Motor neuron (in vitro differentiated cells): Measurements from ENCODE around the gene PACRG. TPM values are rescaled to one million over a fixed set of nuclear protein-coding genes. Genes with fewer than 3 reads are reported as not detected.
A peak's percentile ranks its signal among the peaks of the same experiment; 100 is the strongest.

ENCODE experiments used
- ATAC-seq, 8 experiments: fragments of 200-7000 bp; cut with Tn5 transposase; replicated peaks in 6 of 8; 2 replicates each; pipeline ENCODE4 v1.8.0; 2021; ENCODE audit warnings: mild to moderate bottlenecking in 8 of 8, moderate library complexity in 8 of 8
- H3K27ac ChIP-seq, 2 donors: fragments of 250-450 bp; sonication (Bioruptor Pico); 2 replicates each; pipeline ENCODE4 v1.9.0; 2021; ENCODE audit warnings: antibody characterized with exemption in 2 of 2, mild to moderate bottlenecking in 2 of 2, moderate library complexity in 1 of 2
- H3K4me1 ChIP-seq, 2 donors: fragments of 250-450 bp; sonication (Bioruptor Pico); replicated peaks in 1 of 2; 2 replicates each; pipeline ENCODE4 v1.6.1; 2021; ENCODE audit warnings: antibody characterized with exemption in 2 of 2, mild to moderate bottlenecking in 2 of 2, moderate library complexity in 1 of 2
- H3K4me3 ChIP-seq, 5 donors: fragments of 250-450 bp; sonication (Bioruptor Pico); 2 replicates each; pipeline ENCODE4 v1.9.0; 2021; ENCODE audit warnings: antibody characterized with exemption in 5 of 5, mild to moderate bottlenecking in 5 of 5, moderate library complexity in 4 of 5
- WGBS, 10 experiments: fragments of 450-650 bp; shearing (Covaris generic); methylation state at CpG; one replicate each; pipeline ENCODE4 v1.0.0; 2022; 5-methylcytosine and 5-hydroxymethylcytosine counted together
- in situ Hi-C, 9 experiments: fragments of 400-800 bp; cut with MboI; loops; one replicate each; pipeline ENCODE4 v1.15.0; 2021; ENCODE audit warnings: low sequenced_read_pairs in 9 of 9, low pct_unique_long_range_greater_than_20kb in 2 of 9; ENCODE audit not compliant: unreplicated experiment in 9 of 9
- total RNA-seq, 8 experiments: library from RNA; unstranded; fragments of 300-600 nt; gene quantifications; 2 replicates each; pipeline versions ENCODE4 v1.2.3 to v1.2.4, GENCODE V29; 2022

The PACRG gene
- total RNA-seq, 8 experiments from 2014 or later = 4.7 to 47.9 (median 11.9) TPM; not detected in 3

GRCh38 chr6:163062790-163063189, 335.0 kb downstream of the PACRG start:
- no peak overlapping the region for H3K4me3 ChIP-seq
- 83 to 100% (median 97%) methylated on average over 1 to 2 of the region's 2 CpGs; no CpG with 5 or more reads in 6 of the 10 experiments for WGBS, 10 experiments
- no peak overlapping the region for H3K27ac ChIP-seq
- H3K4me1 ChIP-seq = peaks cover 0 to 24% of the 10 kb centered on the region in 2 donors
- in situ Hi-C loops = no loop called here
- no peak for ATAC-seq

GRCh38 chr6:163063561-163063960, 335.8 kb downstream of the PACRG start:
- in situ Hi-C loops = no loop called here
- peak in 3 of 8 experiments; percentile 21 to 45 (median 44) for ATAC-seq
- Histone ChIP-seq H3K27ac (no peak overlapping the region), H3K4me3 (no peak overlapping the region), H3K4me1 (peaks cover 0 to 24% of the 10 kb centered on the region in 2 donors)
- 68 to 100% (median 80%) methylated on average over 1 to 6 of the region's 6 CpGs for WGBS, 10 experiments

- peak in 7 of 8 experiments; percentile 27 to 82 (median 62) for ATAC-seq
- WGBS, 10 experiments = 60 to 95% (median 86%) methylated on average over 3 to 5 of the region's 5 CpGs; no CpG with 5 or more reads in 1 of the 10 experiments
- Histone ChIP-seq H3K27ac (no peak overlapping the region), H3K4me3 (no peak overlapping the region), H3K4me1 (peaks cover 0 to 24% of the 10 kb centered on the region in 2 donors)
- in situ Hi-C loops = no loop called here
Measured at GRCh38 chr6:163064397-163064796, 336.6 kb downstream of the PACRG start.

GRCh38 chr6:163066200-163066599, 338.4 kb downstream of the PACRG start:
- ATAC-seq = no peak
- in situ Hi-C loops = no loop called here
- Histone ChIP-seq H3K27ac (no peak overlapping the region), H3K4me1 (peaks cover 0 to 24% of the 10 kb centered on the region in 2 donors), H3K4me3 (no peak overlapping the region)
- WGBS, 10 experiments = 52 to 100% (median 98%) methylated on average over 1 to 3 of the region's 3 CpGs; no CpG with 5 or more reads in 2 of the 10 experiments

GRCh38 chr6:163077134-163077533, 349.4 kb downstream of the PACRG start:
- peak in 4 of 8 experiments; percentile 27 to 77 (median 56) for ATAC-seq
- in situ Hi-C loops = no loop called here
- Histone ChIP-seq H3K4me3 (no peak overlapping the region), H3K27ac (no peak overlapping the region), H3K4me1 (peaks cover 0 to 5% of the 10 kb centered on the region in 2 donors)
- WGBS, 10 experiments = 53 to 95% (median 85%) methylated on average over 3 to 8 of the region's 8 CpGs

- in situ Hi-C loops = no loop called here
- 45 to 97% (median 90%) methylated on average over 1 to 7 of the region's 7 CpGs; no CpG with 5 or more reads in 2 of the 10 experiments for WGBS, 10 experiments
- Histone ChIP-seq H3K4me3 (no peak overlapping the region), H3K4me1 (peaks cover 4 to 5% of the 10 kb centered on the region in 2 donors), H3K27ac (no peak overlapping the region)
- ATAC-seq = no peak
Measured at GRCh38 chr6:163078712-163079111, 350.9 kb downstream of the PACRG start.

GRCh38 chr6:163080228-163080627, 352.5 kb downstream of the PACRG start:
- H3K4me3 ChIP-seq = no peak overlapping the region
- in situ Hi-C loops = no loop called here
- WGBS, 10 experiments = 44 to 100% (median 92%) methylated on average over 1 to 5 of the region's 5 CpGs; no CpG with 5 or more reads in 2 of the 10 experiments
- ATAC-seq = no peak
- peaks cover 4 to 5% of the 10 kb centered on the region in 2 donors for H3K4me1 ChIP-seq
- H3K27ac ChIP-seq = no peak overlapping the region

GRCh38 chr6:163083141-163083540, 355.4 kb downstream of the PACRG start:
- Histone ChIP-seq H3K4me1 (peaks cover 0 to 14% of the 10 kb centered on the region in 2 donors), H3K27ac (no peak overlapping the region), H3K4me3 (no peak overlapping the region)
- 20 to 63% (median 41%) methylated on average over 2 to 3 of the region's 3 CpGs; no CpG with 5 or more reads in 3 of the 10 experiments for WGBS, 10 experiments
- in situ Hi-C loops = no loop called here
- no peak for ATAC-seq

GRCh38 chr6:163085426-163085825, 357.7 kb downstream of the PACRG start:
- Histone ChIP-seq H3K4me1 (peaks cover 0 to 14% of the 10 kb centered on the region in 2 donors), H3K4me3 (no peak overlapping the region), H3K27ac (no peak overlapping the region)
- WGBS, 10 experiments = 30 to 100% (median 50%) methylated on average over 1 to 5 of the region's 5 CpGs; no CpG with 5 or more reads in 4 of the 10 experiments
- in situ Hi-C loops = no loop called here
- ATAC-seq = peak in 1 of 8 experiments; percentile 39

- ATAC-seq = peak in 2 of 8 experiments; percentile 32 to 94
- Histone ChIP-seq H3K27ac (no peak overlapping the region), H3K4me1 (peaks cover 1 to 14% of the 10 kb centered on the region in 2 donors), H3K4me3 (no peak overlapping the region)
- in situ Hi-C loops = no loop called here
- WGBS, 10 experiments = 0 to 93% (median 83%) methylated on average over 1 to 7 of the region's 8 CpGs
Measured at GRCh38 chr6:163085861-163086623, 358.3 kb downstream of the PACRG start.

- WGBS, 10 experiments = 0 to 100% (median 100%) methylated on average over 1 of the region's 1 CpG; no CpG with 5 or more reads in 3 of the 10 experiments
- Histone ChIP-seq H3K4me3 (no peak overlapping the region), H3K27ac (no peak overlapping the region), H3K4me1 (peaks cover 2 to 14% of the 10 kb centered on the region in 2 donors)
- in situ Hi-C loops = no loop called here
- ATAC-seq = no peak
Measured at GRCh38 chr6:163086624-163086920, 358.8 kb downstream of the PACRG start.

- no peak for ATAC-seq
- no peak overlapping the region for H3K27ac ChIP-seq
- H3K4me3 ChIP-seq = no peak overlapping the region
- peaks cover 2 to 11% of the 10 kb centered on the region in 2 donors for H3K4me1 ChIP-seq
- in situ Hi-C loops = no loop called here
Measured at GRCh38 chr6:163087981-163088380, 360.2 kb downstream of the PACRG start.

GRCh38 chr6:163092876-163093275, 365.1 kb downstream of the PACRG start:
- in situ Hi-C loops = no loop called here
- ATAC-seq = no peak
- Histone ChIP-seq H3K27ac (no peak overlapping the region), H3K4me1 (peaks cover 0 to 2% of the 10 kb centered on the region in 2 donors), H3K4me3 (no peak overlapping the region)
- 20 to 100% (median 85%) methylated on average over 1 to 7 of the region's 7 CpGs for WGBS, 10 experiments

GRCh38 chr6:163094881-163095280, 367.1 kb downstream of the PACRG start:
- 20 to 100% (median 75%) methylated on average over 1 to 5 of the region's 5 CpGs; no CpG with 5 or more reads in 4 of the 10 experiments for WGBS, 10 experiments
- H3K4me3 ChIP-seq = no peak overlapping the region
- ATAC-seq = no peak
- in situ Hi-C loops = no loop called here
- no peak overlapping the region for H3K27ac ChIP-seq
- peaks cover 7 to 12% of the 10 kb centered on the region in 2 donors for H3K4me1 ChIP-seq
